Stimulated activated CD8-positive, alpha-beta memory T cell treated with anti-CD3 and anti-CD28 coated beads, Interleukin-7, amount 100 ng/mL, for 48 hours (primary cell): ENCODE results near the gene XPO1.
"Not testable (repeated sequence)": the region's sequence is repeated elsewhere in the genome, so short reads cannot be mapped to it uniquely, and the experiment has no call there.

ENCODE experiments used
- DNase-seq, 2 donors: peaks; one replicate each; pipeline ENCODE4 v3.0.0-alpha.2; 2020; ENCODE audit warnings: low read depth in 1 of 2; ENCODE audit errors: extremely low read depth in 1 of 2

The XPO1 gene

DNA sequence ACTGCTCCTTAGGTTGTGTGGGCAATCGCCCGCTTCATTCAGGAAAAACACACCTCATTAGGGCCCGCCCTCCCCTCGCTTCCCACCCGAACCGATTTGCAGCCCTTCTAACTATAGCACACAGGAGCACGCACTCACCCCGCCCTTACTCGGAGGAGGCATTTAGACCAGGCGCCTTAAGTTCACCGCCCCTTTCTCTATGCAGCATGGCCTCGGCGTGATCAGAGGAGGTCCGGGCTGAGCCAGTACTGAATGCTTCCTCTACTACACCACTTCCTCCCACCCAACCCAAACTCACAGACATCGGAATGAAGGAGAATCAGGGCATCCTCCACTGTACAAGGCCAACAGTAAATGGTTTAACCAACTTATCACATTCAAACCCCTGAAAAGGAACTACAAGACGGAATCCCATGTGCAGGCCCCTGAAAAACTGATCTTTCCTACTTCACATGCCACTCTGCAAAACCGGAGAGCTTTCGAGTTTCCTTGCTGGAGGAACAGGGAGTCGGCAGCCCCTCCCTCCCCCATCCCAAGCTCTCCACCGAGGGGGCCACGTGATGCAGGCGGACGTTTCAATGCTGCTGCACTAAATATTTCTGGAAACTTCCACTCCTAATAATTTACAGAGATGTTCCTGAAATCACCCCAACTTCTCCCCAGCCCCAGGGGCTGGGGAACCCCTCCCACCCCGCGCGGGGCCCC is 1.4 kb downstream of the XPO1 start:
- DNase-seq = peak; percentile 61 to 86

DNA sequence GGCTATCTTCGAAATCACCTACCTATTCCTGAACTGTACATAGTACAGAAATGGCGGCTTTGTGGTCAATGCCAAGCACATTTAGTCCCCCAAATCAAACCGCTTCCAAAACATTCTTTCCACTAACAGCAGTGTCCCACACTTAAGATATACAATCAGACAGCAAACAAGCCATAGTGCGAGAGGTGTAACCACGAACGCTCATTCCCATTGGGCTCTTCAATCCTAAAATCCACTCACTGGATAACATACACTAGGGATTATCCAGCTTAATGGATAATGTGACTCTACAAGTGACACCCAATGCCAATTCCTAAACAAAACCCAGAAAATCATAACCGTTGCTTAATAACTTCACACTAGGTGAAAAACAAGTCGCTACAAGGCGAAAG is 2.0 kb downstream of the XPO1 start:
- DNase-seq = no peak

DNA sequence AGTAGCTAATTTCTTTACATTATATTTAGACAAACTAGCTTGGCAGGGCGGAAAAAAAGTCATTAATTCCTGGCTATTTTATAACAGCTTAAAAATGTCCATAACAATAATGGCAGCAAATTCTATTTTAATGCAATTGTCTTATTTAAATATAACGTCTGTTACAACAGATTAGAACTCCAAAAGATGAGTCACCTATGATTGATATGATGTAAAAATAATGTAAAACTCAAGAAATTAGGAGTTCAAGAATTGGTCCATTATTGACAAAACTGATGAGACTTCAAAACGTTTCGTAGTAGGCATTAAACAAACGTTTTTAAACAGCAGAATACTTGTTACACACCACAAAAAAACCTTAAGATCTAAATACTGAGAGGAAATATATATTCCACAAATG is 2.7 kb downstream of the XPO1 start:
- DNase-seq = no peak

DNA sequence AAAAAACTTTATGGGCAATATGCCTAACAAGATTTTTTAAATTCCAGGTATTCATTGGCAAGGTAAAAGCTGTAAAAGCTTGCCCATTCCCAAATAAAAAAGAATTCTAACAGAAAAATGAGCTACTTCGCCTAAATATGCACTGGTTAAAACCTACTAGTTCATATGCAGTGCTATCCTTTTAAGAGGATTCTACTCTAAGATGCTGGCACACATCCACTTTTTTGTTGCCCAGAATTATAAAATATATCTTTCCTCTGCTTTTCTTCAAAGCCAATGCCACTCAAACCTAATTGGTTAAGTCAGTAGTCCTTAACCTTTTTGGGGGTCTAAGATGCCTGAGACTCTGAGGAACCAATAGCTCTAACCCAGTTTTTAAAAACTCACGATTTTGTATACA is 3.2 kb downstream of the XPO1 start:
- DNase-seq = no peak

DNA sequence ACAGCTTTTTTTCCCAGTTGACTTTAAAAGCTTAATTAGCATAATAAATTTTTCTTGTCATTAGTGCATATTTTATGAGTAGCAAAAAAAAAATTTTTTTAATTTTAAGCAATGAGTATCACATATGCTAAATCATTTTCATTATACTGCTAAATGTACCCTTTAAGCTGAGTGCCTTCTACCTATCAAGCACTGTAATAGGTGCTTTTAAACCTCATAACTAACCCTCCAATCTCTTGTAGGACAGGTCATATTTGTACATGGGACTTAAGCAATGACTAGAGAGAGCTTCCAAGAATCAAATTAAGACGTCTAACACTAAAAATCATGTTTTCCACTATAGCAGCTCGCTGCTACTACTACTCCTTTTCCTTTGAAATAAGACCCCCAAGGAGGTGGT is 7.4 kb downstream of the XPO1 start:
- no peak for DNase-seq

DNA sequence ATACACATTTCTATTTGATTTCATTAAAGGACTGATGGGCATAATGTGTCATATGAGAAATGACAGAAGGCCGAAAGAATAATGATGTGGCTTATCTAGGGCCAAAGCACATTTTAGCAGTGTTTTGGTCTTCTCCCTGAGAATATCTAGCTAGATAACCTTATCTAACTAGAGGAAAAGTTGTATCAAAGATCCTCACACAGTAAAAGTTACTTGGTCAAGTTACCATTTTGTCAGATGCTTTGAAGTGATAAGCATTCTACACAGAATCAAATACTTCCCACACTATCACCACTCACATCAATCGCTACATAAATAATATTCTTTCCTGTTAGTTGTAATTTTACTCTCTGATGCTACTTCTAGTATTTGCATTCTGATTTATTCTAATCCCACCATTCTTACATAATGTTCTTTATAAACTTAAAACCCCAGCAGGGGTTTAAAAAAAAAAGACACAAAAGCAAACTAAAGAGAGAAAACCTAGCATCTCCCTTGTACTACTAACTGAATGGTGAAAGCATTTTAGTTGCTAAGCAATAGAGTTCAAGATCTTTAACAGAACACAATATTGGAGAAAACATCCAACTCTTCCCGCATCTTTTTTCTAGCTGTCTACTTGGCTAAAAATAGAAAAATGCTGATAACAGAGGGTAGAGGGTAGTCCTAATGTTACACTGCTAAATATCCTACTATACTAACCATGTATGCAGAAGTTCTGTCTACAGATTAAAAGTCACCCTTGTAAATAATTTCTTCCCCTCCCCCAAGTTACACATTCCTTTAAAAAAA is 8.0 kb downstream of the XPO1 start:
- no peak for DNase-seq

DNA sequence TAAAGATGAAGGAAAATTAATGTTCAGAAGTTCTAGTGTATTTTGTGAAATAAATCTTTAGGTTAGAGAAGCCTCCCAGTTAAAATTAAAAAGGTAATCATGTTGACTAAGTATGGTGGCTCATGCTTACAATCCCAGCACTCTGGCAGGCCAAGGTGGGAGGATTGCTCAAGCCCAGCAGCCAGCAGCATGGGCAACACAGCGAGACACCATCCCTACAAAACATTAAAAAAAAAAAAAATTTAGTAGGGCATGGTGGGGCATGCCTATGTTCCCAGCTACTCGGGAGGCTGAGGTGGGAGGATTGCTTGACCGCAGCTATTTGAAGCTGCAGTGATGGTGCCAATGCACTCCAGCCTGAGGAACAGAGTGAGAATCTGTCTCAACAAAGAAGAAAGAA is 17.9 kb downstream of the XPO1 start:
- DNase-seq = no peak

DNA sequence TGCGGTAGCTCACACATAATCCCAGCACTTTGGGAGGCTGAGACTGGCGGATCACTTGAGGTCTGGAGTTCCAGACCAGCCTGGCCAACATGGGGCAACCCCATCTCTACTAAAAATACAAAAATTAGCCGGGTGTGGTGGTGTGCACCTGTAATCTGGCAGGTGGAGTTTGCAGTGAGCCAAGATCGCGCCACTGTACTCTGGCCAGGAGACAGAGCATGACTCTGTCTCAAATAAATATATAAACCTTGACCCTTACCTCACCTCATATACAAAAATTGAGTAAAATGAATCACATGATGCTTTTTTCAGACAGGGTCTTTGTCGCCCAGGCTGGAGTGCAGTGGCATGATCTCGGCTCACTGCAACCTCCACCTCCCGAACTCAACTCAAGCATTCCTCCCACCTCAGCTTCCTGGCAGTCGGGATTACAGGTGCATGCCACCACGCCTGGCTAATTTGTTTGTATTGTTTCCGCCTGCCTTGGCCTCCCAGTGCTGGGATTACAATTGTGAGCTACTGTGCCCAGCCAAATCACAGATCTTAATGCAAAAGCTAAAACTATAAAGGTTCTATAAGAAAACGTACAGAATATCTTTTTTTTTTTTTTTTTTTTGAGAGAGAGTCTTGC is 25.3 kb downstream of the XPO1 start:
- DNase-seq = no peak

DNA sequence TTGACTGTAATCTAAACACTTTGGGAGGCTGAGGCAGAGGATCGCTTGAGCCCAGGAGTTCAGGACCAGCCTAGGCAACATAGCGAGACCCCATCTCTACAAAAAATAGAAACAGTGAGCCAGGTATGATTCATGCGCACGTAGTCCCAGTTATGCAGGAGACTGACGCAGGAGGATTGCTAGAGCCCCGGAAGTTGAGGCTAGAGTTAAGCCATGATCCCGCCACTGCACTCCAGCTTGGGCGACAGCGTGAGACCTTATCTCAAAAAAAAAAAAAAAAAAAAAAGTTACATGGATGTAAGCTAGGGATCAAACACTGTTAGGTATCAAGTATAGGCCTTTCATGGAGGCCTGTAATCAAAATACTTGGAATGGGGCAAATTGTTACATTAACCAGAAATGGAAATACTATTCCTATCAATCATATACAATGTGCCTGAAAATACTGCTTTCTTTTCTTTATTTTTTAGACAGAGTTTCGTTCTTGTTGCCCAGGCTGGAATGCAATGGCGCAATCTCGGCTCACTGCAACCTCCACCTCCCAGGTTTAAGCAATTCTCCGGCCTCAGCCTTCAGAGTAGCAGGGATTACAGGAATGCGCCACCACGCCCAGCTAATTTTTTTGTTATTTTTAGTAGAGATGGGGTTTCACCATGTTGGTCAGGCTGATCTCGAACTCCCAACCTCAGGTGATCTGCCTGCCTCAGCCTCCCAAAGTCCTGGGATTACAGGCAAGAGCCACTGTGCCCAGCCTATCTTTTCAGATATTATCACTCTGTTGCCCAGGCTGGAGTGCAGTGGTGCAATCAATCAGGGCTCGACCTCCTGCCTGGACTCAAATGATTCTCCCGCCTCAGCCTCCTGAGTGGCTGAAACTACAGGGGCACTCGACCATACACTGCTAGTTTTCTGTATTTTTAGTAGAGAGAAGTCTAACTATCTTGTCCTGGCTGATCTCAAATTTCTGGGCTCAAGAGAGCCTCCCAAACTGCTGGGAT is 27.2 kb downstream of the XPO1 start:
- no peak for DNase-seq

DNA sequence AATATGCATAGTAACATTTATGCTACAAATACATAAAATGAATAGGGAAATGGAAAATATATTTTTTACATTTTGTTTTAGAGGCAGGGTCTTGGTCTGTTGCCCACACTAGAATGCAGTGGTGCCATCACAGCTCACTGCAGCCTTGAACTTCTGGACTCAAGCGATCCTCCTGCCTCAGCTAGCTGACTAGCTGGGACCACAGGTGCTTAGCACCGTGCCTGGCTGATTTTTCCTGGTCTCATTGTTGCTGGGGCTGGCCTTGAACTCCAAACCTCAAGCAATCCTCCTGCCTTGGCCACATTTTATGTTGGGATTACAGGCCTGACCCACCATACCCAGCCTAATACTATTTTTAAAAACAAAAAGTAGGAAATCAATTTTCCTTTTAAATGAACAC is 33.2 kb downstream of the XPO1 start:
- no peak for DNase-seq

DNA sequence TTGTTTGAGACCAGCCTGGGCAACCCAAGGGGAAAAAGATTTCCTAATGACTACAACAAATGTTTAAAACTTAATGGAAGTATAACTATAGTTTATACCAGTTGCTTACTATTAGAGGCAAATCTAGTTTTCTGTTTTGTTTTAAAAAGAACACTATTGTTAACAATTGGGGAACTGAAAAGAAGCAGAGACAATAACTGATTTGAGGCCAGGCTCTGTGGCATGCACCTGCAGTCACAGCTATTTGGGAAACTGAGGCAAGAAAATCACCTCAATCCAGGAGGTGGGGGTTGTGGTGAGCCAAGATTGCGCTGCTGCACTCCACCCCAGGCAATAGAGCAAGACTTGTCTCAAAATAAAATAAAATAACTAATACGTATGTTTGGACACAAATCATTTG is 39.1 kb downstream of the XPO1 start:
- no peak for DNase-seq

DNA sequence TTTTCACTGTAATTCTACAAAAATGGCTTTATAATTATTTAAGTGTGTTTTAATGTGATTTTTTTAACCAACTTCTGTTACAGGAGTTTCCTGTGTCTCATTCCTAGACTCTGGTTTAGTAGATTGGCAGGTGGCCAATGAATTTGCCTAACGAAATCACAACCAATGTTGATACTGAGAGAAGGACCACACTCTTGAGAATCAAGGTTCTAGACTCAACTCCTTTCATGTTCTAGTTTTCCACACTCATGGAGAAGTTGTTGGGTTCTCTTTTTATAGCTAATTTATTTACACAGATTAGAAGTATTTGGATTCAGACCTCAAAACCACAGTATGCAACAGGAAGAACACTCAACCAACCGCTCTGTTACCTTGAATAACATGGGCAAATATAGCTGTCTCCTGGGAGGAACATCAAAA is 44.6 kb downstream of the XPO1 start:
- DNase-seq = no peak

DNA sequence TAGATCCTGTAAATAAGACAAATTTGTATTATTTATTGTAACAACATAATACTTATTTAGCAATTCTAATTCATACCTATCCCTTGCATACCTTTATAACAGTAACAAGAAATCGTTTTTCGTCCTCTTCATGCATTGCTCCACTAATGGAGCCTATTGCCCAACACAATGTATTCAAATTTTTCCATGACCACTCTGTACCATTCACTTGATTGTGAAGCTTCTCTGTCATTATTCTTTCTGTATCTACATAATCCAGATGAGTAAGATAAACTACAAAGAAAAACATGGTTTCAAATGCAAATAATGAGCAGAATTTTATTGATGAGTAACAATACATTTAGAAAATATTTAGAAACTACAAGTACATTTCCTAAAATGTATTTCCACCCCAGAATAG is 45.7 kb downstream of the XPO1 start:
- no peak for DNase-seq

DNA sequence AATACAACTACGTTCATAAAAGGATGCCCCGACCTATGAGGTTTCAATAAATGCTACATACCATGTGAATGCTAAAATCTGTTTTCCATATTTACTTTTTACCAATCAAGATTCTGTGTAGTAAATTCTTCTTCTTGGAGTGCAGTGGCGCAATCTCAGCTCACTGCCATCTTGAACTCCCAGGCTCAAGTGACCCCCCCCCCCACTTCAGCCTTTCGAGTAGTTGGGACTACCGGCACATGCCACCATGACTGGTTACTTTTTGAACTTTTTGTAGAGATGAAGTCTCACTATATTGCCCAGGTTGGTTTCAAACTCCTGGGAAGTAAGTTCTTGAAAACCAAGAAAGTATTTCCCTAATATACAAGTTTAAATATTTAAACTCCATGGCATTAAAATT is 52.9 kb downstream of the XPO1 start:
- DNase-seq = no peak

DNA sequence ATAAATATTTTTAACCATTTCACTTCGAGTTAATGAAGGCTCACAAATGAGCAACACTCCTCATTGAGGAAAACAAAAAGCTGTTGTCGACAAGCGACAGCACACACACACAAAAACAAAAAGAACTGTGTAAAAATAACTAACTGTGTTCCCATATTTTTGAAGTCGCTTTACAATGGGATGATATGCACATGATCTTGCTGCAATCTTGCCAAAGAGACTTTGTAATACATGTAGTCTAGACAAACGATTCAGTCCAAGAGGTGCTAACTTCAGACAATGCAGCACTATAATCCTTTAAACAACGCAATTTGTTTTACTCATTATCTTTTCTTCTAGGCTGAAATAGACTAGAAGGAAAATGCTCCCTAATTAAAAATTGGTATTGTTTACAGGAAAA is 60.1 kb downstream of the XPO1 start:
- DNase-seq = no peak

DNA sequence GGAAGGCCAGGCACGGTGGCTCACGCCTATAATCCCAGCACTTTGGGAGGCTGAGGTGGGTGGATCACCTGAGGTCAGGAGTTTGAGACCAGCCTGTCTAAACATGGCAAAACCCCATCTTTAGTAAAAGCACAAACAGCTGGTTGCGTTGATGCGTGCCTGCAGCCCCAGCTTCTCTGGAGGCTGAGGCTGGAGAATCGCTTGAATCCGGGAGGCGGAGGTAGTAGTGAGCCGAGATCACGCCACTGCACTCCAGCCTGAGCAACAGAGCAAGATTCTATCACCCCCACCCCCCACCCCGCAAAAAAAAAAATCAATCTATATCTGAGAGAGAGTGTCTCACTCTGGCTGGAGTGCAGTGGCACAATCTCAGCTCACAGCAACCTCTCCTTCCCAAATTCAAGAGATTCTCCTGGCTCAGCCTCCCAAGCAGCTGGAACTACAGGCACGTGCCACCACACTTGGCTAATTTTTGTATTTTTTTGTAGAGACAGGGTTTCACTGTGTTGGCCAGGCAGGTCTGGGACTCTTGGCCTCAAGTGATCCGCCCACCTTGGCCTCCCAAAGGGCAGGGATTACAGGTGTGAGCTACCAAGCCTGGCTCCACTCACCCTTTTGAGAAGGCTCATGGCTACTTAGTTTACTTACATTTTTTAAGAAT is 61.1 kb downstream of the XPO1 start:
- DNase-seq = not testable (repeated sequence)

DNA sequence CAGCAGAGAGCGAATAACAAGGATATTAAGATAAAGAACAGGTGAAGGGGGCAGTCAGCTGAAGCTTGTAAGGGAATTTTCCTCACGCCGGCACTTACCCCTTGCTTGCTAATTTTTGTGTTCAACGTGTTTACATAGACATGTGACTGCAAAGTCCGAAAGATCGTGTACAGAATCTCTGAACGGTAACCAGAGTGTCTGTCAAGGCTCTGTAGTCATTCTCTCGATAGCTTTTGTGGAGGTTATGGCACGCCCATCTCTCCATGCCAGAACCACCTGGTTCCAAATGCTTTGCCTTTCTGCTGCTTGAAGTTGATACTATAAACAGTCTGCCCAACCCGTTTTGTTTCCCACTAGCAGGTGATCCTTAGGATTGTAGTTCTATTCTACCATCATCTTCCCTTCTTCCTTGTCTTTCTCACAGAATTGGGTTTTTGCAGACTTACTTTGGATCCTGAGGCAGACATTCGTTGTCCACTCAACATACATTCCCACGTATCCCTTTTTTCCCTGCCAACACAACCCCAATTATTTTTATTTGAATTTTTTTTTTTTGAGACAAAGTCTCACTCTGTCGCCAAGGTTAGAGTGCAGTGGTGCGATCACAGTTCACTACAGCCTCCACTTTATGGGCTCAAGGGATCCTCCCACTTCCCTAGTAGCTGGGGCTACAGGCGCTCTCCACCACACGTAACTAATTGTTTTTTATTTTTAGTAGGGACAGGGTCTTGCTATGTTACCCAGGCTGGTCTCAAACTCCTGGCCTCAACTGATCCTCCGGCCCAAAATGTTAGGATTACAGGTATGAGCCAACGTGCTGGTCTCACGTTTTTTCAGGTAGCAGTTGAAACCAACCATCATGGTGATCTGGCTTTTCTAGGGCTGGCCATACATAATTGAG is 66.0 kb downstream of the XPO1 start:
- DNase-seq = no peak

DNA sequence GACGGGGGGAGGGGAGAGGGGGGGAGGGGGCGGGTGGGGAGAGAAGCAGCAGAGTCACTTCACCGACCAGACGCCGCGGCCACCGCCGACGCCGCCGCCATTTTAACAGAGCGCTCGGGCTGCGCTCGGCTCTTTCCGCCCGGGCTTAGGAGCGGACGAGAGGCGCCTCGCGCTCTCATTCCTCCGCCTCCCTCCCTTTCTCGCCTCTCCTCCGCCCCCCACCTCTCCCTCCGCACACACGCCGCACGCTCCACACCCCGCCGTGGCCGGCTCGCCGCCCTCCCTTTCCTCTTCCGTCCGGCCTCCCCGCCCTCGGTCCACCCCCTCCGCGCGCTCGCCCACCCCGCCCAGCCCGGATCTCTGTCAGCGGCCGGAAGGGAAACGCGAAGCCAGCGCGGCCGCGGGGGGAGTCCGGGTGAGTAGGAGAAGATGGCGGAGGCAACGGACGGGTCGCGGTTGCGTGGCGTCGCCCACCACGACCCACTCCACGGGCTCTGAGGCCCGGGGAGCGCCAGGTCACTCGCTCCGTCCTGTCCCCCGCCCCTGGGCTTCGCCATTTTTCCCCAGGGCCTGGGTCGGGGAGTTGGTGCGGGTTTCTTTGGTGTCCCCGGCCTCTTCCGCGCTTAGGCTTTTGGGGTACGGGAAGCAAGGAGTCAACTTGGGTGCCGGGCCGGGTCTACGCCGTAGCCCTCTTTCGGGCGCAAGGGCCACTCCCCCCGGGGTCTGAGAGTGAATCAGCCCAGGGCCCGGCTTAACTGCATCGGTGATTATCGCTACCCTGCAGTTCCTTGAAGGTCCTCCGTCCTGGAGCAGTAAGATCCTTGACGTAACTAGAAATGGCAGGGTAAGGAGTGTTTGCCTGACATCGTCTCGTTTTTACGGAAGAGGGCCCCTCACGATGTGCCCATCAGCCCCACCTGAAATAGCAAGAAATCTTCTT is 66.9 kb downstream of the XPO1 start, which contains the start of gene USP34:
TSS of gene USP34 (minus strand) at position 123 of the 940 bp plus-strand sequence. CDS start 395 bp downstream, outside the sequence.
- DNase-seq = peak; percentile 88
